ENCODE data around the gene ATF6. TPM values are rescaled to one million over a fixed set of nuclear protein-coding genes. Genes with fewer than 3 reads are reported as not detected.

The ATF6 gene
- total and polyA plus RNA-seq, 2 of the 8 experiments (the other 6 are each of a cell fraction or from before 2014, with no cell fraction given) = 4.6 to 10.0 TPM

GRCh38 chr1:161730050-161730564 is 36.0 kb upstream of the ATF6 start (continued):
- TF ChIP-seq, protein P1, sequence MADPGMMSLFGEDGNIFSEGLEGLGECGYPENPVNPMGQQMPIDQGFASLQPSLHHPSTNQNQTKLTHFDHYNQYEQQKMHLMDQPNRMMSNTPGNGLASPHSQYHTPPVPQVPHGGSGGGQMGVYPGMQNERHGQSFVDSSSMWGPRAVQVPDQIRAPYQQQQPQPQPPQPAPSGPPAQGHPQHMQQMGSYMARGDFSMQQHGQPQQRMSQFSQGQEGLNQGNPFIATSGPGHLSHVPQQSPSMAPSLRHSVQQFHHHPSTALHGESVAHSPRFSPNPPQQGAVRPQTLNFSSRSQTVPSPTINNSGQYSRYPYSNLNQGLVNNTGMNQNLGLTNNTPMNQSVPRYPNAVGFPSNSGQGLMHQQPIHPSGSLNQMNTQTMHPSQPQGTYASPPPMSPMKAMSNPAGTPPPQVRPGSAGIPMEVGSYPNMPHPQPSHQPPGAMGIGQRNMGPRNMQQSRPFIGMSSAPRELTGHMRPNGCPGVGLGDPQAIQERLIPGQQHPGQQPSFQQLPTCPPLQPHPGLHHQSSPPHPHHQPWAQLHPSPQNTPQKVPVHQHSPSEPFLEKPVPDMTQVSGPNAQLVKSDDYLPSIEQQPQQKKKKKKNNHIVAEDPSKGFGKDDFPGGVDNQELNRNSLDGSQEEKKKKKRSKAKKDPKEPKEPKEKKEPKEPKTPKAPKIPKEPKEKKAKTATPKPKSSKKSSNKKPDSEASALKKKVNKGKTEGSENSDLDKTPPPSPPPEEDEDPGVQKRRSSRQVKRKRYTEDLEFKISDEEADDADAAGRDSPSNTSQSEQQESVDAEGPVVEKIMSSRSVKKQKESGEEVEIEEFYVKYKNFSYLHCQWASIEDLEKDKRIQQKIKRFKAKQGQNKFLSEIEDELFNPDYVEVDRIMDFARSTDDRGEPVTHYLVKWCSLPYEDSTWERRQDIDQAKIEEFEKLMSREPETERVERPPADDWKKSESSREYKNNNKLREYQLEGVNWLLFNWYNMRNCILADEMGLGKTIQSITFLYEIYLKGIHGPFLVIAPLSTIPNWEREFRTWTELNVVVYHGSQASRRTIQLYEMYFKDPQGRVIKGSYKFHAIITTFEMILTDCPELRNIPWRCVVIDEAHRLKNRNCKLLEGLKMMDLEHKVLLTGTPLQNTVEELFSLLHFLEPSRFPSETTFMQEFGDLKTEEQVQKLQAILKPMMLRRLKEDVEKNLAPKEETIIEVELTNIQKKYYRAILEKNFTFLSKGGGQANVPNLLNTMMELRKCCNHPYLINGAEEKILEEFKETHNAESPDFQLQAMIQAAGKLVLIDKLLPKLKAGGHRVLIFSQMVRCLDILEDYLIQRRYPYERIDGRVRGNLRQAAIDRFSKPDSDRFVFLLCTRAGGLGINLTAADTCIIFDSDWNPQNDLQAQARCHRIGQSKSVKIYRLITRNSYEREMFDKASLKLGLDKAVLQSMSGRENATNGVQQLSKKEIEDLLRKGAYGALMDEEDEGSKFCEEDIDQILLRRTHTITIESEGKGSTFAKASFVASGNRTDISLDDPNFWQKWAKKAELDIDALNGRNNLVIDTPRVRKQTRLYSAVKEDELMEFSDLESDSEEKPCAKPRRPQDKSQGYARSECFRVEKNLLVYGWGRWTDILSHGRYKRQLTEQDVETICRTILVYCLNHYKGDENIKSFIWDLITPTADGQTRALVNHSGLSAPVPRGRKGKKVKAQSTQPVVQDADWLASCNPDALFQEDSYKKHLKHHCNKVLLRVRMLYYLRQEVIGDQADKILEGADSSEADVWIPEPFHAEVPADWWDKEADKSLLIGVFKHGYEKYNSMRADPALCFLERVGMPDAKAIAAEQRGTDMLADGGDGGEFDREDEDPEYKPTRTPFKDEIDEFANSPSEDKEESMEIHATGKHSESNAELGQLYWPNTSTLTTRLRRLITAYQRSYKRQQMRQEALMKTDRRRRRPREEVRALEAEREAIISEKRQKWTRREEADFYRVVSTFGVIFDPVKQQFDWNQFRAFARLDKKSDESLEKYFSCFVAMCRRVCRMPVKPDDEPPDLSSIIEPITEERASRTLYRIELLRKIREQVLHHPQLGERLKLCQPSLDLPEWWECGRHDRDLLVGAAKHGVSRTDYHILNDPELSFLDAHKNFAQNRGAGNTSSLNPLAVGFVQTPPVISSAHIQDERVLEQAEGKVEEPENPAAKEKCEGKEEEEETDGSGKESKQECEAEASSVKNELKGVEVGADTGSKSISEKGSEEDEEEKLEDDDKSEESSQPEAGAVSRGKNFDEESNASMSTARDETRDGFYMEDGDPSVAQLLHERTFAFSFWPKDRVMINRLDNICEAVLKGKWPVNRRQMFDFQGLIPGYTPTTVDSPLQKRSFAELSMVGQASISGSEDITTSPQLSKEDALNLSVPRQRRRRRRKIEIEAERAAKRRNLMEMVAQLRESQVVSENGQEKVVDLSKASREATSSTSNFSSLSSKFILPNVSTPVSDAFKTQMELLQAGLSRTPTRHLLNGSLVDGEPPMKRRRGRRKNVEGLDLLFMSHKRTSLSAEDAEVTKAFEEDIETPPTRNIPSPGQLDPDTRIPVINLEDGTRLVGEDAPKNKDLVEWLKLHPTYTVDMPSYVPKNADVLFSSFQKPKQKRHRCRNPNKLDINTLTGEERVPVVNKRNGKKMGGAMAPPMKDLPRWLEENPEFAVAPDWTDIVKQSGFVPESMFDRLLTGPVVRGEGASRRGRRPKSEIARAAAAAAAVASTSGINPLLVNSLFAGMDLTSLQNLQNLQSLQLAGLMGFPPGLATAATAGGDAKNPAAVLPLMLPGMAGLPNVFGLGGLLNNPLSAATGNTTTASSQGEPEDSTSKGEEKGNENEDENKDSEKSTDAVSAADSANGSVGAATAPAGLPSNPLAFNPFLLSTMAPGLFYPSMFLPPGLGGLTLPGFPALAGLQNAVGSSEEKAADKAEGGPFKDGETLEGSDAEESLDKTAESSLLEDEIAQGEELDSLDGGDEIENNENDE (IDR thresholded peaks at IDR 0.05; ENCODE audit: insufficient replicate concordance, low read length) = no peak
- TF ChIP-seq POU5F1 (IDR thresholded peaks at IDR 0.05; ENCODE audit: low read depth, low read length) (no peak), SIN3A (conservative IDR thresholded peaks at IDR 0.05 in 1 of 2, IDR thresholded peaks at IDR 0.05 in 1 of 2; ENCODE audit: low read depth in 1 of 2, low read length in 2 of 2) (no peak), RAD21 (IDR thresholded peaks at IDR 0.05 in 1 of 2, conservative IDR thresholded peaks at IDR 0.05 in 1 of 2; ENCODE audit: low read depth in 2 of 2, low read length in 2 of 2) (no peak), YY1 (IDR thresholded peaks at IDR 0.05; ENCODE audit: low read depth, low read length) (no peak), E2F6 (IDR thresholded peaks at IDR 0.05) (no peak), BACH1 (IDR thresholded peaks at IDR 0.05; ENCODE audit: low read length) (no peak), CHD1 (IDR thresholded peaks at IDR 0.05; ENCODE audit: low read depth, low read length) (no peak)
- TF ChIP-seq, protein P2, sequence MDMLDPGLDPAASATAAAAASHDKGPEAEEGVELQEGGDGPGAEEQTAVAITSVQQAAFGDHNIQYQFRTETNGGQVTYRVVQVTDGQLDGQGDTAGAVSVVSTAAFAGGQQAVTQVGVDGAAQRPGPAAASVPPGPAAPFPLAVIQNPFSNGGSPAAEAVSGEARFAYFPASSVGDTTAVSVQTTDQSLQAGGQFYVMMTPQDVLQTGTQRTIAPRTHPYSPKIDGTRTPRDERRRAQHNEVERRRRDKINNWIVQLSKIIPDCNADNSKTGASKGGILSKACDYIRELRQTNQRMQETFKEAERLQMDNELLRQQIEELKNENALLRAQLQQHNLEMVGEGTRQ (IDR thresholded peaks at IDR 0.05; ENCODE audit: low read length) = no peak

Data from H1 (cell line).